ENCODE measurements around the gene RIPOR1. TPM values are rescaled to one million over a fixed set of nuclear protein-coding genes. Genes with fewer than 3 reads are reported as not detected.

RIPOR1 gene
- total RNA-seq, 4 donors from 2014 or later = 19.3 to 28.6 (median 23.6) TPM

DNA sequence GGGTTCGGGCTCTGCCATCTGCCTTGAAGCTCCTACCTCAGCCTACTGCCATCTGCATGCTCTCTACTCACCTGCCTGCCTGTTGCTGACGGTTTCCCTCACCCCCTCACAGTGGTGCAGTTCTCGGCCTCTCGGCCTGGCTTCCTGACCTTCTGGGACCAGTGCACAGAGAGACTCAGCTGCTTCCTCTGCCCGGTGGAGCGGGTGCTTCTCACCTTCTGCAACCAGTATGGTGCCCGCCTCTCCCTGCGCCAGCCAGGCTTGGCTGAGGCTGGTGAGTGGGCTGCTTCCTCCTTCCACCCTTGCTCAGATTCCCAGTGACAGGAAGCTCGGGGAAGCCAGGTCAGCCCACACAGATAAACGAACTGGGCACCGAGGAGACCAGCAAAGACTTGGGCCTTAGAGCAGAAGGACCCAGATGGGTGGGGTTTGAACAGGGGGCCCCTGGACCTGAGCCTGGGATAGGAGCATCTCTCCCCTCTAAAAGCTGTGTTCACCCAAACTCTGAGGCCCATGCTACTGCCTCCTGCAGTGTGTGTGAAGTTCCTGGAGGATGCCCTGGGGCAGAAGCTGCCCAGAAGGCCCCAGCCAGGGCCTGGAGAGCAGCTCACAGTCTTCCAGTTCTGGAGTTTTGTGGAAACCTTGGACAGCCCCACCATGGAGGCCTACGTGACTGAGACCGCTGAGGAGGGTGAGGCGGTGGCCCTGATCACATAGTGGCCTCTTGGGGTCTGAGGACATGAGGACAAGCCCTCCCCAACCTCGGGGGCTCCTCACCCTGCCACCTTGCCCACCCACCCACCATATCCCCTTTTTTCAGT lies 16.4 kb downstream of the RIPOR1 start:
- DNase-seq (ENCODE audit: low spot score in 2 of 2) = peak in 1 of 2 donors; percentile 83
- intact Hi-C loops (cut with DNase I; ENCODE audit: low total_unique reads) = no loop called here
- no peak overlapping the region for H3K4me3 ChIP-seq (ENCODE audit: low read depth, poor library complexity, severe bottlenecking)
- 57 to 64% methylated on average over 13 to 15 of the region's 15 CpGs for WGBS, 2 donors
- no peak for TF ChIP-seq CTCF (IDR thresholded peaks at IDR 0.05)
- no peak for TF ChIP-seq POLR2A (IDR thresholded peaks at IDR 0.05)

DNA sequence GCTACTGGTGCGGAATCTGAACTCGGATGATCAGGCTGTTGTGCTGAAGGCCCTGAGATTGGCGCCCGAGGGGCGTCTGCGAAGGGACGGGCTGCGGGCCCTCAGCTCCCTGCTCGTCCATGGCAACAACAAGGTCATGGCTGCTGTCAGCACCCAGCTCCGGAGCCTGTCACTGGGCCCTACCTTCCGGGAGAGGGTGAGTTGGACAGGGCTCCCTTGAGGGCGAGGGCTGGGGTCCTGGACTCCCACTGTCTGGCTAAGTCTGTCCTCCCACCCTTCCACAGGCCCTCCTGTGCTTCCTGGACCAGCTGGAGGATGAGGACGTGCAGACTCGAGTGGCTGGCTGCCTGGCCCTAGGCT lies 17.0 kb downstream of the RIPOR1 start:
- intact Hi-C loops (cut with DNase I; ENCODE audit: low total_unique reads) = no loop called here
- WGBS, 2 donors = 91 to 93% methylated on average over 7 to 10 of the region's 14 CpGs
- TF ChIP-seq POLR2A (IDR thresholded peaks at IDR 0.05) = no peak
- TF ChIP-seq CTCF (IDR thresholded peaks at IDR 0.05) = no peak
- DNase-seq (ENCODE audit: low spot score in 2 of 2) = peak in 1 of 2 donors; percentile 83
- H3K4me3 ChIP-seq (ENCODE audit: low read depth, poor library complexity, severe bottlenecking) = no peak overlapping the region

GRCh38 chr16:67546091-67546501 lies 17.5 kb downstream of the RIPOR1 start:
- peak in 1 of 2 donors; percentile 83 for DNase-seq (ENCODE audit: low spot score in 2 of 2)
- WGBS, 2 donors = 75 to 77% methylated on average over 7 of the region's 7 CpGs
- no peak overlapping the region for H3K4me3 ChIP-seq (ENCODE audit: low read depth, poor library complexity, severe bottlenecking)
- TF ChIP-seq CTCF (IDR thresholded peaks at IDR 0.05) = no peak
- TF ChIP-seq POLR2A (IDR thresholded peaks at IDR 0.05) = no peak
- intact Hi-C loops (cut with DNase I; ENCODE audit: low total_unique reads) = no loop called here

- intact Hi-C loops (cut with DNase I; ENCODE audit: low total_unique reads) = no loop called here
- DNase-seq (ENCODE audit: low spot score in 2 of 2) = peak; percentile 69 to 95
- TF ChIP-seq POLR2A (IDR thresholded peaks at IDR 0.05) (no peak), CTCF (IDR thresholded peaks at IDR 0.05) (peak in 1 of 3 donors; percentile 84)
- 7 to 12% methylated on average over 5 to 7 of the region's 7 CpGs for WGBS, 2 donors
- no peak overlapping the region for H3K4me3 ChIP-seq (ENCODE audit: low read depth, poor library complexity, severe bottlenecking)
Observed at GRCh38 chr16:67546761-67547422, 18.3 kb downstream of the RIPOR1 start.

GRCh38 chr16:67547423-67548264 lies 19.0 kb downstream of the RIPOR1 start:
- TF ChIP-seq CTCF (IDR thresholded peaks at IDR 0.05) = no peak
- TF ChIP-seq POLR2A (IDR thresholded peaks at IDR 0.05) = no peak
- peak in 1 of 2 donors; percentile 88 for DNase-seq (ENCODE audit: low spot score in 2 of 2)
- no peak overlapping the region for H3K4me3 ChIP-seq (ENCODE audit: low read depth, poor library complexity, severe bottlenecking)
- 31 to 51% methylated on average over 13 to 16 of the region's 16 CpGs for WGBS, 2 donors
- intact Hi-C loops (cut with DNase I; ENCODE audit: low total_unique reads) = no loop called here
